NT2/D1 (cell line): ENCODE measurements around the gene SNX9.

Experiments
- YY1 ChIP-seq: IDR thresholded peaks from 2 replicates; pipeline ENCODE4 v1.6.1; 2011; ENCODE audit not compliant: insufficient read length, insufficient read depth
- ZNF274 ChIP-seq: IDR thresholded peaks from 2 replicates; pipeline ENCODE4 v1.6.1; 2011; ENCODE audit warnings: mild to moderate bottlenecking, low read depth, low read length

- TF ChIP-seq ZNF274 (no peak), YY1 (no peak)
These were observed 11.4 kb upstream of the SNX9 start for GRCh38 chr6:157811476-157812173.
